Hepatic stellate cell (primary cell): ENCODE results near the gene NDUFS1.
"Not testable (repeated sequence)": the region's sequence is repeated elsewhere in the genome, so short reads cannot be mapped to it uniquely, and the experiment has no call there.

ENCODE experiments used
- DNase-seq: peaks from one replicate; pipeline ENCODE4 v3.0.0; 2011; ENCODE audit warnings: low spot score

NDUFS1 gene

DNA sequence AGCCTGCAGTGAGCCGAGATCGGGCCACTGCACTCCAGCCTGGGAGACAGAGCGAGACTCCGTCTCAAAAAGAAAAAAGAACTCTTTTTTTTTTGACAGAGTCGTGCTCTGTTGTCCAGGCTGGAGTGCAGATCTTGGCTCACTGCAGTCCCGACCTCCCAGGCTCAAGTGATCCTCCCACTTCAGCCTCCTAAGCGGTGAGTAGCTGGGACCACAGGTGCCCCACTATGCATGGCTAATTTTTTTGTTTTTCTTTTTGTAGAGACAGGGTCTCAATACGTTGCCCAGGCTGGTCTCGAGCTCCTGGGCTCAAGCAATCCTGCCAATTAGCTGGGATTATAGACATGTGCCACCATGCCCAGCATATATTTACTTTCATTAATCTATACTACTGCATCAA, 60.8 kb downstream of the NDUFS1 start:
- no peak for DNase-seq

DNA sequence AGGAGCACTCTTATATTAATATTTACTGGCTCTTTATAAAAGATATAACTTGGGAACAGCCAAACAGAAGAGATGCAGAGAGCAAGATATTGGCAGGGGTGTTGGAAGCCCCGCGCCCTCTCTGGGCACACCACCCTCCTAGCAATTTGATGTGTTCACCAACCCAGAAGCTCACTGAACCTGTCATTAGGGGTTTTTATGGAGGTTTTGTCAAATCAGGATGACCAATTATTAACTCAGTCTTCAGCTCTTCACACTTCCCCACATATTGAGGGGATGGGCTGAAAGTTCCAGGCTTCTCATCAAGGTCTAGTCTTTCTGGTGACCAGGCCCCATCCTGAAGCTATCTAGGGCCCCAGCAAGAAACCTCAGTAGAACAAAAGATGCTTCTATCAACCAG, 62.4 kb downstream of the NDUFS1 start:
- no peak for DNase-seq

DNA sequence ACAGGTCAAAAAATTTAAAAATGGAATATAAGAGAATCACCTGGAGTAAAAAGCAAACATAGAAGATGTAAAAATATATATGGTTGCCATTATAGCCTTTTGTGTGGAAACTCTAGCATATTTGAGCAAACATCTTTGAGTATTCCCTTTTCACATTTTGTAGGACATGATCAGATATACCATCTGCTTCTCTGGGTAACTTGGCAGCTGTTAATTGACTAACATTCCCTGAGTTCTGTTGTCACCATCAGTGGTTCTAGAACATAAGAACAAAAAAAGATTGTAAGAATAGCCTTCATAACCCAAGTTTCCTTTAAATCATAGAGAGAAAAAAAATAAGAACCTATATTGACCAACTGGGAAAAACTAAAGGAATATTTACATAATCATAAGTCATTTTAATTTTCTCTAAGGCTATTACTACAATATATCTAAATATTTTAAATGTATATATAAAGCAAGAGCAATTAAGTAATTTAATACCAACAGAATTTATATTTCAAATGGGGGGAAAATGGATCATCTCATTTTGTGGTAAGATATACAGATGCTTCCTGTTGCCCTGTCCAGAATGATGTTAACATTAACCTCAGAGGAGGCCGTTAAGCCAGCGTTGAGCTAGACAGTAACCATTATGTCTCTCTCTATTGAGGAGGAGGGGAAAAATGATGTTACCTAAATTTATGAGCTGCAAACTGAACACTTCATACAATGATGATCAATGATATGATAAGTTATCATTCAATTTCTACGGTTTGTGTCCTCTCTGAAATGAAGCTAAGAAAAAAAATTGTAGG, 63.5 kb downstream of the NDUFS1 start:
- no peak for DNase-seq

DNA sequence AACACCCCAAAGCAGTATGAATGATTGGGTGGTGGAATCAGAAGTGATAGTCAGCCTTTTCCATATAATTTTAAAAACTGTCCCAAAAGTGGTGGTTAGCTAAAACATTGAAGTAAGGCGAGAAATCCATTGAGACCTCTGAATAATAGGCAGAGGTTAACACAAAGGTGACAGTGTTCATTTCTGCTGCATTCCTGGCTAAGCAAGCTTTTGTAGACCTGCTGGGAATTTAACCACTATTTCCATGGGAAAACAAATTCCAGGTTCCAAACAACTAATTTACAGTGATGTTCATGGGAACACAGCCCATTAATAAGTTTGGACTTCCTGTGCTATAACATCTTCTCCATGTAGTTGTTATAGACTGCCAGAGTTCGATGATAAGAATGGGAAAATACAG, 66.9 kb downstream of the NDUFS1 start:
- DNase-seq, result no peak

DNA sequence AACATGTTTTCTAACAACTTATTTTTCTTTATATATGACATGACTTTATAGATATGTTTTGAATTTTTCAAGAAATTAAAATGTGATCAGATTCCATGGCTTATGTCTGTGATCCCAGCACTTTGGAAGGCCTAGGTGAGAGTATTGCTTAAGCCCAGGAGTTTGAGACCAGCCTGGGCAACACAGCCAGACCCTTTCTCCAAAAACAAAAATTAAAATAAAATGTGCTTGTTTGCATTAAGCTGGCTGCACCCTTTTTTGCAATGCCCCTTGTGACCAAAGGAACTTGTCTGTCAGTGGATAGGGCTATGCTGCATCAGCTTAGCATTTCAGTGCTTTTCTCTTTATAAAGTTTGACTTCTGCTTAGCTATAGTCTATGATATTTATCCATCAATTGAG, 71.0 kb downstream of the NDUFS1 start:
- DNase-seq, result no peak

DNA sequence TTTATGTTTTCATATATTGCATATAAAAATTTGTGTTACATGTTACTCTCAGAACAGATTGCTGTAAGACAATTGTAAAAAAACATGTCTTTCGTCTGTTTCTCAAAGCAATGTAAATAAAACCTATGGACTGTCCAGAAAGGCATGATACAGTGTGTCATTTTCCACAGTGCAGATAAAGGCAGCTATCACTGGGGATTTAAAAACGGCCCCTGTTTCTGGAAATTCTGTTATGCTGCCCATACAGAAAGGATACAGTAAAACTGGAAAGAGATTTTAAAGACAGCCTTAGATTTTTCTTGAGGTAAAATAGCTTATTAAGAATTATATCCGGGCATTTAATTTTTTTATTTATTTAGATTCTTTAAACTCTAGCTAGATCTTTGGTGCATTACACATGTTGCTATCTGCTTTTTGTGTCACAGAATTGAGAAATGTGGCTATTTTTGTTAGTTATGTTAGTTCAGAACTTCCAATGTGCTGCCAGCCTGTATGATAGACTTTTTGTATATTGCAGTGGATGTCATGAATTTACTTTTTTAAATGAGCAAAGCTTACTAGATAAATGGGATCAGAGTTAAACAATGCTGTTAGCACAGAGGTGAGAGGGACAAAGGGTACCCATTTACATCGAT, 72.4 kb downstream of the NDUFS1 start:
- no peak for DNase-seq

DNA sequence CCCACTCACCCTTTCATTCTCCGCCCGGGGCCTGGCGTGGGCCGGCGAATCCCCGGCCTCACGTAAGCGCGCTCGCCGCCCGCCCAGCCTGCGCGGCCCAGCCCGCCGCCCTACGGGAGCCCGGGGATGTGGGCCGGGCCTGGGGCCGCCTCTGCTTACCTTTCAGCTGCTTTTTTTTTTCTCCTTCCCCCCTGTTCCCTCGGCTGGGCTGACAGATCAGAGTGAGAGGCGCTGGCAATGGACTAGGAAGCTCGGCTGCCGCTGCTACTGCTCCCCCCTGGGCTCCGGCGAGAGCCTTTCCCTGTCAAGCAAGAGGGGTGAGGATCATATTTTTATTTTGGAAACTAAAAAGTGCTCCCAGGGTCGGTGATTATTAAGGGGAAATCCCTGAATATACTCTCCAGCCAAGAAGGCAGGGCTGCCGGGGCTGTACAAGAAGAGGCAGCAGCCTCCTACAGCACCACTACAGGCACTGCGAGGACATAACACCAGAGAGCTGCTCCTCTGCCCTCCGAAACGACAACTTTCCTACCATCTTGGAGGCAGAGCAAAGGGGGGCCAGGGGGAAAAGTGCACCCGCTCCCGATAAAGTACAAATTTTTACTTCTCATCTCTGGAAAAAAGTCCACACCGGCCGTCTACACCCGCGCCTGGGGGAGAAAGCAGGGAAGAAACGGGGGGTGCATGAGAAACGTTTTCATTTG, 73.3 kb downstream of the NDUFS1 start, which contains the start of gene INO80D:
Gene INO80D (minus strand): TSS at position 433 of the 704 bp plus-strand sequence. CDS start 23,158 bp downstream, outside the sequence.
- DNase-seq, result peak; percentile 79

DNA sequence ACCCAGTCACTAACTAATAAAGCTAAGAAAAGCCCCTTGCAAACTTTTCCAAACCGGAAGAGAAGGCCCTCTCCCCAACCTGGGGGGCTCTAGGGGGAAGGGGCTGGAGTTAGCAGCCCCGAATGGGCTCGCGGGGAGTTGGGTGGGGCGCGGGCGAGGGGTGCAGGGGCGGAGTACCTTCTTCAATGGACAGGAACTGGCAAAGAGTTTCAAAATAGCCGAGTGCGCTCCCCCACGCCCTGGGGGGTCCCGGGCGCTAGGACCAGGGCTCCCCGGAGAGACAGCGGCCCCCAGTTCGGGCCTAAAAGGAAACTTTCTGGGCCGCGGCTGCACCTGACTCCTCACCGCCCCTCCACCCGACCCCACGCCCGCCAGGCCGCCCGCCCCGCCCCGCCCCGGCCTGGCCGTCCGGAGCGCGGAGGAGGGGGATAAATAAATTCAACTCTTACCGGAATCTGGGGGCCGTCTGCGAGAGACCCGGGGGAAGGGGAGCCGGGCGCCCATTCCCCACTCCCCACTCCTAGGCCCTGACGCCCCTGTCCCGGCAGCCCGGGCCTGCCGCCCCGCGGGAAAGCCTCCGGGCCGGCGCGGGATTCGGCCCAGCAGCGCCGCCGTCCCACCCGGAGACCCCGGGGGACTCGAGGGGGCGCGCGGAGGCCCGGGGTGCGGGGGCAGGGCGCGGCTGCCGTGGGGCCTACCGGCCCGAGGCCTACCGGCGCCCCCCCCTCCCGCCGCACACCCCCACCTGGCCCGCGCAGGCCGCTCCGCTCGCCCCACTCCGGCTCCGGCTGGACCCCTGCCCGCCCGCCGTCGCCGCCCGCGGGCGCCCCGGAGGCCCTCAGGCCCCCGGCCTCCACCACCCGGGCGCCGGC, 74.1 kb downstream of the NDUFS1 start:
- peak; percentile 31 for DNase-seq

DNA sequence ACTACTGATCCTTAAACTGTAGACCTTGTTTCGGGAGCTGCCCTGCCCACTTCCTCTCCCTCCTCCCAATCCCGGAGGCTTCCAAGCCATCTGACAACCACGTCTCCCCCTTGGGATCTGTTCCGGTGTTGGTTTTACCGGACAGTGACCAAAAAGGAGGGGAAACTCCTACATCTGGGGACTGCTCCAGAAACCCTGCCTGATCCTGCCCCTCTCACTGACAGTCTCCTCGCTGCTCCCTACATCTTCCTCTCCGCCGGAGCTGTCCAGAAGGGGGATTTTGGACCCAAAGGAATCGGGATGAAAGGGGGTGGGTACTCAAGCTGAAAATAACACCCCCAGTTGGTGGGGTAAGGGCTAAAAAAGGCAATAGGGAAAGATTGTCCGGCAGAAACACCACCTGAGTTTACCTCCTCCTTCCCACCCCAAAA, 74.8 kb downstream of the NDUFS1 start:
- DNase-seq, result peak; percentile 78

DNA sequence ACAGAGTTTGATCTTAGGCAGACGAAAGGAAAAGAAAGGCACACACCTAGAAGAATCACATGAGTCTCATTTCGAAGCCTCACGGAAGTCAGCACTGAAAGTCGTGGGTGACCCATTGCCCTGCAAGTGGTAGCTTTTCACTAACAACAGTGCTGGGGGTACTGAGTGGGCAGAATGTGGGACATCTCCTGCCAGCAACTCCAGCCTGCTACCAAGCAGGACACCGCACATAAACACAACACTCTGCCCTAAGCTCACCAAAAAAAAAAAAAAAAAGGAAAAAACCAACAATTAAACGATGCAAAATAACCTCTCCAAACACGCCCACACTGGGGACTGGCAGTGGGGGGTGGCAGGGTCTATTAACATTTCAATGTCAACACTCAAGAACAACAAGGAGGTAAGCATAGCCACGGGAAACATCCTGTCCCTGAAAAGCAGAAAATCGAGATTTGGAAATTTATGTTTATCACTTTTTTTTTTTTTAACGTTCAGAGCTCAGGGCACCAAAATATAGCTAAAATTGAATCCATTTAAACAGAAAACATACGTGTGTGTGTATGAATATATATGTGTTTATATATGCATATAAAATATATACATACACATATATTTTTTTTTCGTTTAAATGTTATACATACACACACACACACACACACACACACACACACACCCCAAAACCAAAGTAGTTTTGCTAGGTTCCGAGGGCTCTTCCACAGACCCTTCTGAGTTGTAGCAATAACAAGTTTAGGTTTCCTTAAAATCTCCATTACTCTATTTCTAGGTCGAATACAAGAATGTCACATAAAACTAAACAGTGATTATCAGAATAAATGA, 75.4 kb downstream of the NDUFS1 start:
- no peak for DNase-seq

DNA sequence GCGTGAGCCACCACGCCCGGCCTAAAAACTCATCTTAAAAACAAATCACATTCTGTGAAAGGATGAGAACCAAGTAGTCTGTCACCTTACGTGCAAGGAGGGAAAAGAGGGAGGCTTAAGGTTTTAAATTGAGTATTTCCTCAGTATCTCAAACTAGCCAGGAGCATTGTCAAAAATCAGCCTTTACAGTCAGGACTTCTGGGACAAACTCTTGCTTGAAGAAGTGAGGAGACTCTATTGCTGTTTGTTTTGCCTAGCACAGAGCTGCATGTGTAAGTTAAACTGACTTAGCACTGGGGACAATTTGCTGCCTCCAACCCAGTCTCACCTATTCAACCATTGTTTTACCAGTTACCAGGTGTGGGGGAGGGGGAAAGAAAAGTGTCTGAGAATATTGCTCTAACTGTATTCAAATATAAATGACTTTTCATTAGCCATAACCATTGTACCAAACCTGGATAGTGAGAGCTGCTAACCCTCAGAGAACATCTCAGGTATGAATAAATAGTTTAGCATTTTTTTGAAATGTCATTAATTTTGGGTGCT, 76.9 kb downstream of the NDUFS1 start:
- no peak for DNase-seq

DNA sequence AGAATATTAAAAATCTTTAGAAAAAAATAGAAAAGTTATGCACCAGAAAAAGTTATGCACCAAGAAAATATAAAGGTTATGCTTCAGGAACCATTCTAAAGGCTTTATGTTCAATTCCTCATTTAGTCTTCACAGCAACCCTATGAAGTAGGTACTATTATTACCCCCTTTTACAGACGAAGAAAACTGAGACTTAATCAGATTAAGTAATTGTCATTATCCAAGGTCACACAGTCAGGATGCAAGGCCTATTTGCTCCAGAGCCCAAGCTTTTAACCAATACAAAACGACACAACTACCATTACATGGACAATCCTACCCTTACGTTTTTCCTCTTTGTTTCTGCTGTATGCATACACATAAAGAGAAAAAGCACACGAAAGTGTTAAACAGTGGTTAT, 78.3 kb downstream of the NDUFS1 start:
- DNase-seq, result no peak

DNA sequence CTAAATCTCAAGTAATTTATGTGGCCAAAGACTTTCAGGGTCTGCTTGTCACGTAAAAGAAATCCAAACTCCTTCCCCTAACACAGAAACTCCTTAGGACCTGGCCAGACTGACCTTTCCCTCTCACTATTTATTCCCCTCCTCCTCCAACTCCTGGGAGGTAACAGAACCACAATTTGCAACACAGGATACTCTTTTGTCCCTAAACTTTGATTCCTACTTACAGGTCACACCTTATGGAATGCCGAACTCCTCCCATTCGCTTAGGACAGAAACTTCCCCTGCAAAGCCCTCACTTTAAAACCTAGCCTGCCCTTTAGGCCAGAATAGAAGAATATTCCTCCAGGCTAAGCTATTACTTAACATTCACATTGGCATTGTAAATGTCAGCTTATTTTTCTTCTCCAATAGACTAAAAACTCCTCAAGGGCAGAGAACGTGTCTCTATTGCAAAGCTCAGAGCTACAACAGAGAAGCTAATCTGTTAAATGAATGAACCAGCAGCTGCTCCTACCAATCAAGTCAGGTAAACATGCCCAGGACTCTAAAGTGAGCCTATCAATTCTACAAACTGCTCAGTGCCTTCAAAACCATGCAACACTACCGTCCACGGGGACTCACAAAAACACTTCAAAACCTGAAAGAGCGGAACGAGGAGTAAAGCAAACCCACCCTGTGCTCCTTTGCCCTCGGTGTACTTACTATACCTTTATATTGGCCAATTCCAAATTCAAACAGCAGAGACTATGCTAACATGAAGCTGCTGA, 79.4 kb downstream of the NDUFS1 start:
- DNase-seq, result no peak

DNA sequence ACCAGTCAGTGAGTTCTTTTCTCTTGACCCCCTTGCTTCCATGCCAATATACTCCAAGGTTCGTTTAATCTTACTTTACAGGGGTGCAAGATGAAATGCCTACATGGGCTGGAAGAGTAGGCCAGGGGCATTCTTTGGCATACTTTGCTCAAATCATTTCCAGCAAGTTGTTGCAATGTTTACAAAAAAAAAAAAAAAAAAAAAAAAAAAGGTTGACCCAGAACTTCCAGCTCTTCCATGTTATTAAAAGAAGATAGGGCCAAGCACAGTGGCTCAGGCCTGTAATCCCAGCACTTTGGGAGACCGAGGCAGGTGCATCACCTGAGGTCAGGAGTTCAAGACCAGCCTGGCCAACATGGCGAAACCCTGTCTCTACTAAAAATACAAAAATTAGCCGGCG, 81.4 kb downstream of the NDUFS1 start:
- DNase-seq, result not testable (repeated sequence)

DNA sequence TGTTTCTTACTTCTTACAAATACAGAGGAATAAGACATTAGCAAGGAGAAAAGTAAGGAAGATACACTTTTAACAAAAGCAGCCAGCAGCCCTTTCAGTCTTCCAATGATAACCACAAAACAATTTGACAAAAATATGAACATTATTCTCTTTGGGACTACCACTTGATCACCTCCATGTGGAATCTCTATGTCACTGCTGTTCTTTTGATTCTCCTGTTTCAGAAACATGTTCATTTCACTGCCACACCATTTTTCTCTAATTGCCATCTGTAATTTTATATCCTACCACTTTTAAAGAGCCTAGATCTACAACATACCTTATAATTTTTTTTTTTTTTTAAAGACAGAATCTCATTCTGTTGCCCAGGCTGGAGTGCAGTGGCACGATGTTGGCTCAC, 84.1 kb downstream of the NDUFS1 start:
- no peak for DNase-seq

DNA sequence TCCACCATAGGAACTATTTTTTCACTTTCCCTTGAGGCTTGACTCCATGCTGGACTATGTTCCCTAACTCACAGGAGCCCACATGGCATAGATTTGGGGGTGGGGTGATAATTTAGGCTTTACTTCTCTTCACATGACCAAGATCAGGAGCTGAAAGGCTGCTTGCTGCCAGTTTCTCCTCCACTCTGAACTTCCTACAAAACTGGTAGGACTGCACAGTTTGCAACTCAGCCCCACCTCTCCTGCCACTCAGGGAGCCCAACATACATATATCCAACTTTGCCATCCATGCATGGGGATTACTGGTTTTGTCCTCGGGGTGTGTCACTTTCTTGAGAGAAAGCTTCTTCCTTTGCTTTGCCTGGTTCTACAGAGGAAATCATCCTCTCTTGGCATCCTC, 87.4 kb downstream of the NDUFS1 start:
- no peak for DNase-seq

DNA sequence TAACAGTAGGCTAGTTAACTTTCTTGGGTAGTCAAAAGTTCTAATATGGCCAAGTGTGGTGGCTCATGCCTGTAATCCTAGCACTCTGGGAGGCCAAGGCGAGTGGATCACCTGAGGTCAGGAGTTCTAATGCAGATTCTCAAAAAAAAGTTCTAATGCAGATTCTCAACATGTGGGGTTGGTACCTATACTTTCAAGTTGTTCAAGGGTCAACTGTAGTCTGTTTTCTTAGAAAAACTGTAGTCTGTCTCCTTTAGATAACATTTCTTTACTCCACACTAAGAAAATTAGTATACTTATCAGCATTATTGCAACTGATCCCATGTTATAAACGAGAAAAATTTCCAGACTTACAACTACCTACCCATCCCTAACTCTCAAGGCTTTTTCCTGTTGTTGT, 89.8 kb downstream of the NDUFS1 start:
- no peak for DNase-seq

DNA sequence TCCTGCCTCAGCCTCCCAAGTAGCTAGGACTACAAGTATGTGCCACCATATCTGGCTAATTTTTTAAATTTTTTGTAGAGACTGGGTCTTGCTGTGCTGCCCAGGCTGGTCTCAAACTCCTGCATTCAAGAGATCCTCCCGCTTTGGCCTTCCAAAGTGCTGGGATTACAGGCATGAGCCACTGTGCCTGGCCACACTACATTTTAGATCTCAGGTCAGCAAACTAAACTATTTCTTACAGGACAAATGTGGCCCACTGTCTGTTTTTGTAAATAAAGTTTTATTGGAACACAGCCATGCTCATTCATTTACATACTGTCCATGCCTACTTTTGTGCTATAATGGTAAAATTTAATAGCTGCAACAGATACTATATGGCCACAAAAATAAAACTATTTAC, 91.0 kb downstream of the NDUFS1 start:
- DNase-seq, result no peak
